B cell (primary cell): ENCODE results near the gene ARHGEF3. TPM values are rescaled to one million over a fixed set of nuclear protein-coding genes. Genes with fewer than 3 reads are reported as not detected.

Experiments used
- ATAC-seq: fragments of 200-7000 bp; cut with Tn5 transposase; one replicate; pipeline ENCODE4 v1.10.0; 2021; ENCODE audit warnings: low read depth, mild to moderate bottlenecking, moderate number of reproducible peaks, moderate library complexity
- CTCF ChIA-PET: fragments of 350-600 bp; sonication (Branson Sonifier 250); formaldehyde crosslinking; loops from one replicate; lab custom pipeline; 2021; ENCODE audit warnings: antibody characterized with exemption, inconsistent platforms; lab: Charles Lee
- POLR2A ChIA-PET: fragments of 350-600 bp; sonication (Branson Sonifier 250); formaldehyde crosslinking; loops from one replicate; lab custom pipeline; 2021; ENCODE audit warnings: antibody characterized with exemption; lab: Charles Lee
- DNase-seq: peaks from one replicate; pipeline ENCODE4 v3.0.0; 2013
- H2AFZ ChIP-seq: 2 replicates; pipeline ENCODE4 v1.6.1; 2012; ENCODE audit warnings: mild to moderate bottlenecking, low read depth, low read length; ENCODE audit not compliant: insufficient read depth, poor library complexity, severe bottlenecking
- H3K27ac ChIP-seq, 2 donors: 1 replicate in 1 of 2; 2 replicates in 1 of 2; pipeline ENCODE4 v1.5.1; 2012 to 2013; ENCODE audit warnings: low read length in 2 of 2, mild to moderate bottlenecking in 2 of 2, moderate library complexity in 1 of 2
- H3K27me3 ChIP-seq, 4 experiments: fragments of 200-600 bp in 1 of 4; sonication (generic) in 1 of 4; replicated peaks in 1 of 4; 1 replicate in 2 of 4; 2 replicates in 2 of 4; pipeline versions ENCODE4 v1.6.1 to v1.7.0; 2013 to 2016; ENCODE audit warnings: low read length in 3 of 4, mild to moderate bottlenecking in 2 of 4, mixed read lengths in 1 of 4, moderate library complexity in 1 of 4; ENCODE audit not compliant: insufficient read depth in 4 of 4, control insufficient read depth in 3 of 4; ENCODE audit errors: control extremely low read depth in 1 of 4
- H3K36me3 ChIP-seq, 2 experiments: replicated peaks in 1 of 2; 1 replicate in 1 of 2; 2 replicates in 1 of 2; pipeline versions ENCODE4 v1.6.1 to v1.7.1; 2013; ENCODE audit warnings: low read length in 1 of 2; ENCODE audit not compliant: insufficient read depth in 2 of 2, control insufficient read depth in 1 of 2; ENCODE audit errors: control extremely low read depth in 1 of 2, extremely low read depth in 1 of 2
- H3K4me1 ChIP-seq, 2 donors: fragments of 200-600 bp in 1 of 2; sonication (generic) in 1 of 2; 1 replicate in 1 of 2; 2 replicates in 1 of 2; pipeline versions ENCODE4 v1.5.1 to v1.6.1; 2013 to 2017; ENCODE audit warnings: low read length in 2 of 2; ENCODE audit not compliant: control insufficient read depth in 2 of 2, insufficient read depth in 2 of 2
- H3K4me2 ChIP-seq: replicated peaks from 2 replicates; pipeline ENCODE3; 2012; ENCODE audit warnings: mild to moderate bottlenecking, low read depth, low read length; ENCODE audit not compliant: poor library complexity, severe bottlenecking
- H3K4me3 ChIP-seq, 5 experiments: fragments of 200-600 bp in 1 of 5; sonication (generic) in 1 of 5; 1 replicate in 3 of 5; 2 replicates in 2 of 5; pipeline versions ENCODE4 v1.5.1 to v1.7.0; 2011 to 2016; ENCODE audit warnings: low read length in 4 of 5, mild to moderate bottlenecking in 4 of 5, low read depth in 2 of 5, control low read depth in 1 of 5, moderate library complexity in 1 of 5; ENCODE audit not compliant: insufficient read depth in 1 of 5; ENCODE audit errors: control extremely low read depth in 1 of 5, extremely low read depth in 1 of 5
- H3K79me2 ChIP-seq: fragments of 200-600 bp; sonication (generic); one replicate; pipeline ENCODE4 v1.6.0; 2016; ENCODE audit warnings: low read length; ENCODE audit not compliant: control insufficient read depth, insufficient read depth
- H3K9ac ChIP-seq: fragments of 200-600 bp; sonication (generic); 2 replicates; pipeline ENCODE4 v1.6.1; 2017; ENCODE audit warnings: mild to moderate bottlenecking, low read length, moderate library complexity
- H3K9me3 ChIP-seq, 3 donors: one replicate each; pipeline versions ENCODE4 v1.6.1 to v1.7.1; 2013; ENCODE audit warnings: low read length in 2 of 3; ENCODE audit not compliant: control insufficient read depth in 2 of 3, insufficient read depth in 1 of 3; ENCODE audit errors: control extremely low read depth in 1 of 3
- H4K20me1 ChIP-seq: 2 replicates; pipeline ENCODE4 v1.6.0; 2012; ENCODE audit warnings: mild to moderate bottlenecking, low read length; ENCODE audit not compliant: insufficient read depth, control insufficient read depth, poor library complexity, severe bottlenecking
- H3K27ac Mint-ChIP-seq: one replicate; pipeline ENCODE4 v1.8.0; 2021; ENCODE audit warnings: mixed read lengths
- H3K27me3 Mint-ChIP-seq: one replicate; pipeline ENCODE4 v1.8.0; 2021; ENCODE audit warnings: mixed read lengths
- H3K4me1 Mint-ChIP-seq: one replicate; pipeline ENCODE4 v1.8.0; 2021; ENCODE audit warnings: mixed read lengths
- H3K4me3 Mint-ChIP-seq: one replicate; pipeline ENCODE4 v1.8.0; 2021; ENCODE audit warnings: mixed read lengths
- H3K9me3 Mint-ChIP-seq: one replicate; pipeline ENCODE4 v1.8.0; 2022; ENCODE audit warnings: mixed read lengths; ENCODE audit not compliant: insufficient read depth
- CTCF ChIP-seq: fragments of 200-600 bp; IDR thresholded peaks from one replicate; pipeline ENCODE4 v1.8.0; 2022; ENCODE audit warnings: antibody characterized with exemption, mild to moderate bottlenecking
- EZH2 ChIP-seq: IDR thresholded peaks from 2 replicates; pipeline ENCODE4 v1.6.1; 2012; ENCODE audit warnings: borderline replicate concordance, low read depth, mild to moderate bottlenecking, moderate library complexity, low read length; ENCODE audit not compliant: insufficient read depth, poor library complexity, severe bottlenecking
- WGBS: methylation state at CpG from one replicate; pipeline ENCODE4 v1.1.5; 2013; ENCODE audit warnings: missing lambda C conversion rate; ENCODE audit not compliant: insufficient coverage; 5-methylcytosine and 5-hydroxymethylcytosine counted together
- intact Hi-C: fragments of 100-400 bp; cut with micrococcal nuclease; formaldehyde crosslinking; loops from one replicate; pipeline ENCODE4 v1.10.0; 2022
- polyA plus RNA-seq: library from polyadenylated mRNA; depleted of rRNA; stranded (reverse); fragments of >200 nt; gene quantifications from 2 replicates; pipeline ENCODE4 v1.2.3, GENCODE V29; 2012
- total RNA-seq, 2 donors: library from RNA; stranded (reverse); fragments of 120-200 nt in 1 of 2; gene quantifications; 1 replicate in 1 of 2; 2 replicates in 1 of 2; pipeline versions ENCODE4 v1.2.3 to v1.2.4, GENCODE V29; 2013 to 2022

Gene ARHGEF3
- total and polyA plus RNA-seq, 2 donors (not counting 1 experiment from before 2014, with no cell fraction given): 30.8 to 33.5 TPM

- Histone ChIP-seq H3K4me1 (peaks cover 29 to 41% of the 10 kb centered on the region in 2 donors), H3K27me3 (no peaks in the 10 kb centered on the region), H3K9me3 (no peaks in the 10 kb centered on the region), H3K4me3 (no peak overlapping the region), H3K36me3 (no peaks in the 10 kb centered on the region), H2AFZ (no peak overlapping the region), H3K79me2 (peaks cover 88% of the 10 kb centered on the region), H3K4me2 (no peak overlapping the region), H4K20me1 (no peaks in the 10 kb centered on the region), H3K27ac (no peak overlapping the region), H3K9ac (no peak overlapping the region)
- H3K9me3 Mint-ChIP-seq: no peaks in the 10 kb centered on the region
- H3K4me3 Mint-ChIP-seq: no peak overlapping the region
- CTCF ChIA-PET: interaction anchor here (0.6 to 1.5 kb wide), 4 partner anchors 8 to 195 kb away, joined by 3 to 4 read pairs (median 3); no protein-coding TSS in a partner anchor
- TF ChIP-seq CTCF (no peak), EZH2 (no peak)
- DNase-seq (no peak), ATAC-seq (no peak)
- H3K4me1 Mint-ChIP-seq: peaks cover 56% of the 10 kb centered on the region
- POLR2A ChIA-PET: no interaction called here
- intact Hi-C loops: no loop called here
- no peaks in the 10 kb centered on the region for H3K27me3 Mint-ChIP-seq
- WGBS: no CpG with 5 or more reads among the region's 1 CpG
- H3K27ac Mint-ChIP-seq: peak overlapping the region; percentile 12
Measured at GRCh38 chr3:56792193-56792592, 9.6 kb downstream of the ARHGEF3 start.

GRCh38 chr3:56790016-56790821, 11.5 kb downstream of the ARHGEF3 start:
- Mint-ChIP-seq H3K9me3 (no peaks in the 10 kb centered on the region), H3K4me1 (peaks cover 54% of the 10 kb centered on the region), H3K27me3 (no peaks in the 10 kb centered on the region), H3K27ac (peak overlapping the region; percentile 85), H3K4me3 (peak overlapping the region; percentile 3)
- Histone ChIP-seq H4K20me1 (no peaks in the 10 kb centered on the region), H3K36me3 (no peaks in the 10 kb centered on the region), H3K27me3 (no peaks in the 10 kb centered on the region), H3K4me1 (peaks cover 29 to 51% of the 10 kb centered on the region in 2 donors), H3K4me2 (peak overlapping the region; percentile 19), H3K27ac (peak overlapping the region; percentile 14 to 31), H3K79me2 (peaks cover 88% of the 10 kb centered on the region), H3K9me3 (no peaks in the 10 kb centered on the region), H3K9ac (no peak overlapping the region), H3K4me3 (no peak overlapping the region), H2AFZ (no peak overlapping the region)
- intact Hi-C loops: no loop called here
- POLR2A ChIA-PET: interaction anchor here (1.4 to 2.1 kb wide), 2 partner anchors 10 to 31 kb away, joined by 5 to 12 read pairs; partner anchors contain the start of gene ARHGEF3
- CTCF ChIA-PET: interaction anchor here (0.6 to 10.4 kb wide), 8 partner anchors 10 to 203 kb away, joined by 3 to 190 read pairs (median 4); partner anchors contain the start of gene ARHGEF3
- WGBS: 45% methylated on average over 6 of the region's 6 CpGs
- DNase-seq: no peak
- ATAC-seq: peak; percentile 21
- TF ChIP-seq EZH2: no peak
